Ovary (tissue), 10 donors: ENCODE measurements around the gene LRRC36. TPM values are rescaled to one million over a fixed set of nuclear protein-coding genes. Genes with fewer than 3 reads are reported as not detected.

Experiments
- DNase-seq, 5 donors: peaks; one replicate each; pipeline ENCODE4 v3.0.0-alpha.2; 2019 to 2020
- H3K27ac ChIP-seq, 2 donors: fragments of 200-600 bp; one replicate each; pipeline versions ENCODE4 v1.5.1 to v1.8.0; 2019 to 2022
- H3K27me3 ChIP-seq: fragments of 200-600 bp; one replicate; pipeline ENCODE4 v1.8.0; 2022
- H3K36me3 ChIP-seq: fragments of 200-600 bp; sonication (generic); one replicate; pipeline ENCODE4 v1.5.1; 2019
- H3K4me1 ChIP-seq: one replicate; pipeline ENCODE4 v1.8.1; 2013; ENCODE audit warnings: mild to moderate bottlenecking, moderate library complexity; ENCODE audit not compliant: insufficient read depth
- H3K4me3 ChIP-seq: fragments of 200-600 bp; sonication (generic); one replicate; pipeline ENCODE4 v1.5.1; 2017
- H3K9me3 ChIP-seq, 2 donors: fragments of 200-600 bp in 1 of 2; sonication (generic) in 1 of 2; one replicate each; pipeline versions ENCODE4 v1.5.1 to v1.8.1; 2013 to 2019; ENCODE audit warnings: mild to moderate bottlenecking in 1 of 2, moderate library complexity in 1 of 2
- CTCF ChIP-seq, 3 donors: fragments of 450-650 bp in 2 of 3; fragments of 200-600 bp in 1 of 3; IDR thresholded peaks; one replicate each; pipeline versions ENCODE4 v1.5.1 to v1.8.0; 2016 to 2022; ENCODE audit warnings: antibody characterized with exemption in 3 of 3, mild to moderate bottlenecking in 1 of 3
- EP300 ChIP-seq: sonication (generic); formaldehyde crosslinking; IDR thresholded peaks from one replicate; pipeline ENCODE4 v1.6.1; 2017; ENCODE audit warnings: antibody characterized with exemption
- POLR2A ChIP-seq: fragments of 450-650 bp; IDR thresholded peaks from one replicate; pipeline ENCODE4 v1.6.1; 2017; ENCODE audit warnings: antibody characterized with exemption, mild to moderate bottlenecking, moderate library complexity
- WGBS, 3 donors: extraction: QIAGEN DNeasy Blood & Tissue Kit in 1 of 3; methylation state at CpG; one replicate each; pipeline versions ENCODE4 v1.1.5 to v1.1.7; 2013 to 2017; 5-methylcytosine and 5-hydroxymethylcytosine counted together
- intact Hi-C, 4 donors: fragments of 100-400 bp; cut with DNase I; formaldehyde crosslinking; loops; one replicate each; pipeline versions ENCODE4 v1.11.0 to v1.15.1; 2022 to 2023
- long read RNA-seq, 3 donors: library from polyadenylated mRNA in 2 of 3; unstranded in 2 of 3; transcript quantifications; one replicate each; pipeline ENCODE4 v2.0.0 and lab custom pipeline, GENCODE V29; 2021 to 2026
- polyA plus RNA-seq, 2 donors: library from polyadenylated mRNA; stranded (reverse); fragments of 200-250 nt in 1 of 2; fragments of 350-450 nt in 1 of 2; fragmentation: Illumina TruSeq in 1 of 2; extraction: RNeasy Lipid Tissue Mini Kit (QIAGEN cat#74804) in 1 of 2; gene quantifications; one replicate each; pipeline ENCODE4 v1.2.3, GENCODE V29; 2013 to 2014
- total RNA-seq, 7 donors: library from RNA; depleted of rRNA in 2 of 7; stranded (reverse); fragments of >200 nt in 2 of 7; fragmentation: NEBNext Ultra II Directional in 3 of 7; extraction: Animal tissue kit (Norgen Biotek cat#: 25700) in 3 of 7; gene quantifications; one replicate each; pipeline versions ENCODE4 v1.1.0 to v1.2.4, GENCODE V29; 2016 to 2023
- donor health status: DM: no; HTN: no; CAD: no; lungs with moderate emphysema.
- donor health status: DM: no; HTN: no; CAD: no.
- donor health status: Bipolar disorder and iron deficiency.
- donor health status: DM: yes; HTN: yes; CAD: no.
- donor health status: DM: no; HTN: no; CAD: no.
- donor health status: DM: yes; HTN: yes; CAD: no.

Gene LRRC36
- 1 to 10 TPM in 4 of 7 donors, under 1 TPM in 2, not detected in 1; 0.58 to 2.6 (median 1.2) TPM for total RNA-seq
- polyA plus RNA-seq = under 1 TPM; 0.59 to 0.80 TPM
- long read RNA-seq, donor 1, partial matches to known transcripts = 1 of 2 reads
- long read RNA-seq, donor 1, other reads (novel, unspliced or antisense) = 1 of 2 reads
- long read RNA-seq, donor 2 = 0 reads
- long read RNA-seq, donor 3 = 0 reads

GRCh38 chr16:67326472-67327309 lies at the start of gene LRRC36, which contains the start of gene KCTD19:
LRRC36 (plus strand) TSS chr16:67326815; CDS start chr16:67326863, 48 bp downstream.
KCTD19 (minus strand) TSS chr16:67326741; CDS start chr16:67326707, 34 bp downstream.
- 3 to 6% (median 5%) methylated on average over 54 to 61 of the region's 61 CpGs for WGBS, 3 donors
- Histone ChIP-seq H3K4me1 (peaks cover 8% of the 10 kb centered on the region), H3K27me3 (no peaks in the 10 kb centered on the region), H3K9me3 (no peaks in the 10 kb centered on the region), H3K27ac (peak within 1 kb of the TSS in 1 of 2 donors; percentile 26), H3K4me3 (peak within 1 kb of the TSS; percentile 41), H3K36me3 (no peaks in the 10 kb centered on the region)
- TF ChIP-seq CTCF (IDR thresholded peaks at IDR 0.05) = peak; percentile 26 to 43 (median 36)
- TF ChIP-seq POLR2A = no peak
- intact Hi-C loops = no loop called here
- peak; percentile 71 to 86 (median 76) for DNase-seq

- no peaks in the 10 kb centered on the region for H3K27me3 ChIP-seq
- DNase-seq = peak in 3 of 5 donors; percentile 47 to 61 (median 60)
- TF ChIP-seq CTCF (IDR thresholded peaks at IDR 0.05) (no peak), POLR2A (no peak), EP300 (no peak)
- H3K4me3 ChIP-seq = no peak overlapping the region
- WGBS, 3 donors = 71 to 79% (median 77%) methylated on average over 4 of the region's 4 CpGs
- intact Hi-C loops = loop anchor here in 1 of 4 donors (5.0 kb wide), 1 partner anchor 120 kb away; no protein-coding TSS in a partner anchor
- no peaks in the 10 kb centered on the region for H3K36me3 ChIP-seq
- peaks cover 12% of the 10 kb centered on the region for H3K4me1 ChIP-seq
- no peaks in the 10 kb centered on the region for H3K9me3 ChIP-seq
- peak overlapping the region in 1 of 2 donors; percentile 50 for H3K27ac ChIP-seq
These were observed 49.2 kb upstream of the LRRC36 start for GRCh38 chr16:67277294-67277998.

GRCh38 chr16:67277999-67278772 lies 48.4 kb upstream of the LRRC36 start:
- Histone ChIP-seq H3K4me1 (peaks cover 12% of the 10 kb centered on the region), H3K36me3 (no peaks in the 10 kb centered on the region), H3K9me3 (no peaks in the 10 kb centered on the region), H3K27me3 (no peaks in the 10 kb centered on the region), H3K27ac (peak overlapping the region; percentile 50 to 59), H3K4me3 (peak overlapping the region; percentile 54)
- 51 to 65% (median 52%) methylated on average over 13 of the region's 13 CpGs for WGBS, 3 donors
- no peak for TF ChIP-seq EP300
- DNase-seq = peak in 3 of 5 donors; percentile 38 to 47 (median 45)
- intact Hi-C loops = loop anchor here in 1 of 4 donors (5.0 kb wide), 1 partner anchor 119 kb away; no protein-coding TSS in a partner anchor

- Histone ChIP-seq H3K27ac (peak overlapping the region; percentile 50 to 59), H3K36me3 (no peaks in the 10 kb centered on the region), H3K4me1 (peaks cover 12% of the 10 kb centered on the region), H3K4me3 (peak overlapping the region; percentile 54), H3K9me3 (no peaks in the 10 kb centered on the region), H3K27me3 (no peaks in the 10 kb centered on the region)
- 1 to 6% (median 3%) methylated on average over 12 to 42 of the region's 42 CpGs for WGBS, 3 donors
- TF ChIP-seq EP300 (no peak), CTCF (IDR thresholded peaks at IDR 0.05) (no peak), POLR2A (no peak)
- no peak for DNase-seq
- intact Hi-C loops = loop anchor here in 1 of 4 donors (5.0 kb wide), 1 partner anchor 118 kb away; no protein-coding TSS in a partner anchor
These were observed 47.8 kb upstream of the LRRC36 start for GRCh38 chr16:67278773-67279295.
